CD4-positive, alpha-beta T cell treated with Interleukin-10 for 1 hour (primary cell): ENCODE data around the gene FUT7.
A peak's percentile ranks its signal among the peaks of the same experiment; 100 is the strongest.

Experiments
- DNase-seq: peaks from one replicate; pipeline ENCODE4 v3.0.0-alpha.2; 2020

The FUT7 gene

DNA sequence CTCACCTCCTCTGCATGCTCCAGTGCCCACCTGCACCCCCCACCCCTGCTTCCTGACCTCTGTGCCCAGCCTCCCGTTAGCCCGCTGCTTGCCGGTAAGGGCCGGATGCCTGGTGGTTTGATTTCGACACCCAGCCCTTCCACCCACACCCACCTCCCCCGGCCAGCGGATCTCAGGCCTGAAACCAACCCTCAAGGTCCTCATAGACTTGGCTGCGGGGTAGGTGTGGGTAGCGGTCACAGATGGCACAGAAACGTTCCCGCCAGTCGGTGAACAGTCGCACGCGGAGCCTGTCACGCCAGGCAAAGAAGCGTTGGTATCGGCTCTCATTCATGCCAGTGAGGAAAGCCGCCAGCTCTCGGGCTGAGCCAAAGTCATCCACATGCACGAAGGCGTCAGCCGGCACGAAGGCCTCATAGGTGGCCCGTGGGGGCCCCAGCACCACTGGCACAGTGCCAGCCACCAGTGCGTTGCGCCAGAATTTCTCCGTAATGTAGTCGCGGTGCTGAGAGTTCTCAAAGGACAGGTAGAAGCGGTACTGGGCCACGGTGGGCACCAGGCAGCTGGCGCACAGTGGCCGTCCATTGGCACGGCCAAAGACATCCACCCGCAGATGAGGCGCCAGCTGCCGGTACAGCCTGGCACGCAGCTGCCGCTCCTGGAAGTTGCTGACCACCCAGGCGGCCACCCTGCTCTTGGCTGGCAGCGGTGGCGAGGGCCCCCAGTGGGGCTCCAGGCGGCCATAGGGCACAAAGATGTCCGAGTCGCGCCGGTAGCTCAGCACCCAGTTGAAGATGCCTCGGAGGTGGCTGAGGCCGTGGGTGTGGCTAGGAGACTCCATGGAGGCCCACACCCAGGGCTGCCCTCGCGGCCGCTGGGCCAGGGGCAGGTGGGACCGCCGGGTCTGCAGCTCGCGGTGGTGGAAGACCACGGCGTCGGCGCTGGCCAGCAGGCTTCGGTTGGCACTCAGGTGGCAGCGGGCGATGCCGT lies 1.1 kb downstream of the FUT7 start:
- DNase-seq, result peak; percentile 54

DNA sequence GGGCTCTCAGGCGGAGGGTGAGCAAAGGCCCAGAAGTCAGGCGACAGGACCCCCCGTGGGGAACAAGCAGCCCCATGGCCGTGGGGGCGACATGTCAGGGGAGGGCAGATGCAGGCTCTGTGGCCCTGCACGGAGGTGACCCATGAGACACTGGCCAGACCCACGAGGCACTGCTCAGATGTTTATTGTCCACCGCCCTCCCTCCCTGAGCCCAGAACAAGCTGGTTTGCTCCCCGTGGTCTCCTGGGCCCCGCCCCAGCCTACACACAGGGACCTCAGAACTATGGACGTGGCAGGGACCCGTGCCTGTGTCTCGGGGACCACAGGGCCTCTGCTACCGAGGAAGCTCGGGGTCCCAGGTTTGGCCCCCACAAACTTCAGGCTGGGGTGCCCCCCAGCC lies 1.9 kb downstream of the FUT7 start:
- no peak for DNase-seq

DNA sequence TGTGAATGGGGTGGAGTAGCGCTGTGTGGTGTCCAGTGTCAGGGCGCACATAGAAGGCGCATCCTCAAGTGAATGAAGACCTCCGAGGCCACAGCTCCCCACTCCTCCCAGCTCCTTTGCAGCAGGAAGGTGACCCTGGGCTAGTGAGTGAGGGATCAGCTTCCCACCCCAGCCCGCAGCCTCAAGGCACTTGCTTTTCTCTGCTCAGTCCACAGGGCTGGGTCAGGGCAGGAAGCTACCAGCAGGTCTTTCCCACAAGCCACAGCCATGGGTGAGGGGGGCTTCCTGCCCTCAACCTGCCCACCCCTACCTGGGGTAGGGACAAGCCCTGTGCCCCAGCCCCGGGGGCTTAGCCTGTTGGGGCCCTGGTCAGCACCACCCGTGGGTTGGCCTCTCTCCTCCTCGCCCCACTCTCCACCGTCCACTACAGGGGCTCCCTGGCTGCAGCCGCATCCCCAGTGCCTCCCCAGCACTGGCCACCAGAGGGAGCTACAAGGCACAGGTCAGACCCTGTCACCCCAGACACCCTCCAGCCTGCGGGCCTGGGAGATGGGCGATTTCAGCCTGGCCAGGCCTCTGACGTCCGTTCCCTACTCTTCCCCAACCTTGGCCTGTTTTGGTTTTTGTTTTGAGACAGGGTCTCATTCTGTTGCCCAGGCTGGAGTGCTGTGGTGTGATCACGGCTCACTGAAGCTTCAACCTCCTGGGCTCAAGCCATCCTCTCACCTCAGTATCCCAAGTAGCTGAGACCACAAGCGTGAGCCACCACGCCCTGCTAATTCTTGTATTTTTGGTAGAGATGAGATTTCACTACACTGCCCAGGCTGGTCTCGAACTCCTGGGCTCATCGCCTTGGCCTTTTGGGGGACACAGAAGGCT lies 2.6 kb downstream of the FUT7 start:
- DNase-seq, result peak; percentile 72

DNA sequence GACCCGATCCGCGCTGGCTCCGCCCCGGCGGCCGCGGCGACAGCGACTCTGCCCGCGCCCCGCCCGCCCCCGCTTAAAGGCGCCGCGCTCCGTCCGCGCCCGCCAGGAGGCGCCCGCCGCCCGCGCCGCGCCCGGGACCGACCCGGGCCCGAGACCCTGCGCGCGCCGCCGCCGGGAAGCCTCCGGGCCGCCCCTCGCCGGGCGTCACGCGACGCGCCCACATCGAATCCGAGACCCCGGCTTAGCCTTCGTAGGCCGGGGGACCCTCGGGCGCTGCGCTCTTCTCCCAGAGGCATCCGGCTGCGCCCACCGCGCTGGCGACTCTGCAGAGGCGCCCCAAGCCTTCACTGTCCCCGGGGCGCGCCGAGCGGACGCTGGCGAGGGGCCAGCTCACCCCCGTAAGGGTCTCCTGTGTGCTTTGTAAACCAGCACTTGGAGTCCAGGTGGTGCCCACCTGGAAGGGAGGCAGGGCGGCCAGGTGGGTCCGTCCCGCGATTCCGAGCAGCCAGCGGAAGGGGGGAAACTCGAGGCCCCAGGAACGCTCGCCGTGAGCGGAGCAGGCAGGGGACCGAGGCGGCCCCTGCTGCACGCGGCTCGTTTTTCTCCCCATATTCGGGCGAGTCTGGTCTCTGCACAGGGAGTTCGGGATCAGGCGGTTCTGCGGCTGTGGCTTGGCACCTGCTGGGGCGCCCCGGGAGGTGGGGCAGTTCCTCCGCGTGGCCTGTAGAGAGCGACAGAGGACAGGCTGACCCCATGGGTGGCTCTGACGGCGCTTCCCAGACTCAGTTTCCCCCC lies 3.4 kb downstream of the FUT7 start:
- DNase-seq, result peak; percentile 78

DNA sequence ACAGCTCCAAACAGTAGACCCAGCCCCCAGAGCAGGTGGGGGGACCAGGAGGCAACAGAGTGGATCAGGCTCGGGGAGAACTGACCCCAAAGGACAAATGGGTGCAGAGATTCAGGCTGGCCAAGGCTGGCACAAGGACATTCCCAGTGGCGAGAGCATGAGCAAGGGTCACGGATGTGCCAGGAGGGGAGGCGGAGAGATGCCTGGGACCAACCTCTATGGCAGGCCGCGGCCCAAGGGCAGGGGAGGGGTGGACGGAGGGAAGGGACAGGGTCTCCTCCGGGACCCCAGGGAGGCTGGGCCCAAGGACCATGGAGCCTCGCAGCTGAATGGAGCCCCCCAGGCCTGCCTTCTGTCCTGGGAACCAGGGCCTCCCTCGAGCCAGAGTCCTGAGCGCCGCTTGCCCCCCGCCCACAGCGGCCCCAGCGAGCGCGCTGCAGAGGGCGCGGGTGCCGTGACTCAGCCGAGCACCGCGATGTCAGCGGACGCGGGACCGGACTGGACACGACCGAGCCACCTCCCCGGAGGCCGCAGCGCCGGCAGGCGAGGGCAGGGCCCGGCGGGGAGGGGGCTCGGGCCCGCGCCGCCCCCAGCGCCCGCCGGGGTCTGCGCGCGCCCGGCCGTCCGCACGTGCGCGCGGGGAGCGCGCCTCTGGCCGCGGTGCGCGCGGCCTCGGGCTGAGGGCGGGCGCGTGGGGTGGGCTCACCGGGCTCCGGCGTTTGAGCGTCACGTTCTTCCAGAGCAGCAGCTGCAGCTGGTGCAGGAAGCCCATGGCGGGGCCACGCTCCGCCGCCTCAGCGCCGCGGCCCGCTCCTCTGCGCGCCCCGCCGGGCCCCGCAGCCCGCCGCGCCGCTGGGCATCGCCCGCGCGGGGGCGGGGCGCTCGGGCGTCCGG lies 4.3 kb downstream of the FUT7 start, which contains the start of gene ABCA2:
Gene ABCA2, minus strand, starts transcription at position 869 of the 894 bp plus-strand sequence. Its CDS starts 97 bp downstream, at position 772.
- no peak for DNase-seq

DNA sequence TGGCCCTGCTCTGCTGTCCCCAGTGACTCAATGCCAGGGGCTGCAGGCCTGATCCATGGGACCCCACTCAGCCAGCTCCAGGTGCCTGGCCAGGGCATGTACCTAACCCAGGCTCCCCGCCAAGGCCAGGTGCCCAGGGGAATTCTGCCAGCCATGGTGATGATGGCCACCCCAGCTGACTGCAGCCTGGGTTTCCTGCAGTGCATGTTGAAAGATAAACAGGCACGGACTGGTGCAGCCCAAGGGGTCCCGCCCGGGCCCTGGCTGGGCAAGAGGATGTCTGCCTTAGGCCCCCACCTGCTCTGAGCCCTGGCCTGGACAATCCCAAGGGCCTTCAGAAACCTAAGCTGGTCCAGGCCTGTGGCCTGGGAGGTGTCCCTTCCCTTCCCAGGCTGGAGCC lies 5.1 kb downstream of the FUT7 start:
- DNase-seq, result no peak

DNA sequence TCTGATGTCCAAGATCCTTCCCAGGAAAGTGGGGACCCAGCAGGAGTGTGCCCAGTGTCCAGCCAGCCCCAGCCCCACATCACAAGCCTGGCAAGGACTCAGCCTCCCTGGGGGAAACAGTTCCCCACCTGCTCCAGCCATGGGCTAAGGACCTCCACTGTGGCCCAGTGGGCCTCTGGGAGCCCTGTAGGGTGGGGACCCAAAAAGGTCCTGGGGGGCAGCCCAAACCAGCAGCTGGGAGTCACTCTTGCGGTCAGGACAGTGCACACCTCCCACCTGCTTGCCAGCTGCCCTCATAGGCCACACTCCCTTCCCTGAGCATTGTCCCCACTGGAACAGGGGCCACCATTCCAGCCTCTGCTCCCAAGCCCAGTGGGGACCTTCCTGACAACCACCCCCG lies 5.5 kb downstream of the FUT7 start:
- DNase-seq, result no peak

DNA sequence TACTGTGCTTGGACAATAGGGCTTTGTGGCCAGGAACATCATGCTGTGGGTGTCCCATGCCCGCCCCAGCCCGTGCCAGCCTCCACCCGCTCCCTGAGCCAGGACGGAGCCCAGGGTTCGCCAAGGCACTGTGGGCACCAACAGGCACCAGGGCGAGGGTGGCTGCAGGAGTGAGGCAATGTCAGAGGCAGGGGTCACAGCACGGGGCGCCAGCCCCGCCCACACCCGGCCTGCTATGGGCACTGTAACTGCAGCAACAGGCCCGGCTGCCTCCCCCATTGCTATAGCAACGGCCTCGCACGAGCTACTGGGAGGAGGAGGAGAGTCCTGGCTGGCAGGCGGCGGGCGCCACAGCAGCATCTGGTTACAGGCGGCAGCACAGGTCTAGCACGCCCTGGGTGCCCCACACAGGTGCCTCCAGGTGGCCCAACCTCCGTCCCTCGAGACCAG lies 6.3 kb downstream of the FUT7 start:
- no peak for DNase-seq

DNA sequence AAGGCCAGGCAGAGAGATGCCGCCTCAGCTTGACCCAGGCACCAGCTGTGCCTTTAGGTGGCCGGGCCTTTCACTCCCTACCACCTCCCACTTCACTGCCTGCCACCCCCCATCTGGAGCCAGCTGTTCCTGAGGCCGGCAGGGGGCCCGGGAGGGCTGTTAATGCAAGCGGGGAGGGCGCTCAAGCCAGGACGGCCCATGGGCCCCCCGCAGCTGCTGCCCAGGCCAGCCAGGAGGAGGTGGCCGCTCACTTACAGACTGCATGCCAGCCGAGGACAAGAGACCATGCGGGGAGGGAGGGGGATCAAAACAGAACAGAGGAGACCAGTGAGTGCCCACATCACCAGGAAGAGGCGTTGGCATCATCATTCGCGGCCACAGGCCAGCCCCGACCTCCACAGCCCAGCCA lies 8.3 kb downstream of the FUT7 start:
- no peak for DNase-seq

DNA sequence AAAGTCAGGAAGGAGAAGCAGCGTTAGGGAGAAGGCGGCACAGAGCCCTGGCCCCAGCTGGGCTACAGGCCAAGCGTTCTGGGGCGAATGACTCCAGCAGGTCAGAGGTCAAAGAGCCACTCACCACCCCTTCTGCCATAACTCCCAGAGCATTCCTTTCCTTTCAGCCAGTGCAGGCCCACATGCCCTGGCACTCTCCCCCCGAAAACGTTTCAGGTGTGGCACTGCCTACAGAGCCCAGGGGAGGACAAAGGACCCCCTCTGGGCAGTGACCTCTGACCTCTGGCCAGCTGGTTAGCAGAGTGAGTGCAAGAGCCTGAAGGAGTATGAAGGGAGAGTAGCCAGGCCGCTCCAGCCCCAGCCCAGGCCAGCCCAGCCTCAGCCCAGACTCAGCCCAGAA lies 8.7 kb downstream of the FUT7 start:
- no peak for DNase-seq

DNA sequence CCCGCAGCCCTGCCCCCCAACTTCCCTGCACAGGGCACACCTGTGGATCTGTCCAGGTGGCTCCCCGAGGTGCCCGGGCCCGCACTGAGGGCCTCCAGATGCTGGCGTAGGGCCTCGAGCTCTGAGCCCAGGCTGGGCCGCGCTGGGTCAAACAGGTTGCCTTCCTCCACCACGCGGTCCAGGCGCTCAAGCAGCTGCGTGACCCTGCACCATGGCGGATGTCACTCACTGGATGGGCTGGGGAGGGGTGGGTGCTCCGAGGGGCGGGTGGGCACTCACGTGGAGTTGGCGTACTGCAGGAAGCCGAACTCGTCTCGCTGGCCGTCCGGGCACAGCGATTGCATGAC lies 9.3 kb downstream of the FUT7 start:
- DNase-seq, result no peak

DNA sequence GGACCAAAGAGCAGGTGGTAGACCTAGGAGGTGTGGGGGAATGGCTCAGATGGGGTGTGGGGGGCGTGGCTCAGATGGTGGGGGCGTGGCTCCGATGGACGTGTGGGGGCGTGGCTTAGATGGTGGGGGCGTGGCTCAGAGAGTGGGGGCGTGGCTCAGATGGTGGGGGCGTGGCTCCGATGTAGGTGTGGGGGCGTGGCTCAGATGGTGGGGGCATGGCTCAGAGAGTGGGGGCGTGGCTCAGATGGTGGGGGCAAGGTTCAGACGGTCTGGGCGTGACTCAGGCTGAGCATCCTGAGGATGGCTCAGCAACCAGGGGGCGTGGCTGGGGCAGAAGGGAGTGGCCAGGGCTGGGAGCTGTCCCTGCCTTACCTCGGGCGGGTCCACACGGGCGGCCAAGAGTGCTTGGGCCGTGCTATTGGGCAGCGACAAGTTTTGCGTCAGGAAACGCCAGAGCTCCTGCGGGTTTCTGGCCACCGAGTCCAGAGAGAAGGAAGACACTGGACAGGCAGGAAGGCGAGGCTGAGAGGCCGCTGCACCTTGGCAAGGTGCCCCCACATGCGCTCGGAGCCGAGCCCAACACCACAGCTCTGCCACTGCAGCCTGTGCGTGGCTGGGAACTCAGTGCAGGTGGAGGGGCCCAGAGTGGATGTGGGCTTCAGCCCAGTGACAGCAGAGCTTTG lies 9.8 kb downstream of the FUT7 start:
- DNase-seq, result peak; percentile 78

DNA sequence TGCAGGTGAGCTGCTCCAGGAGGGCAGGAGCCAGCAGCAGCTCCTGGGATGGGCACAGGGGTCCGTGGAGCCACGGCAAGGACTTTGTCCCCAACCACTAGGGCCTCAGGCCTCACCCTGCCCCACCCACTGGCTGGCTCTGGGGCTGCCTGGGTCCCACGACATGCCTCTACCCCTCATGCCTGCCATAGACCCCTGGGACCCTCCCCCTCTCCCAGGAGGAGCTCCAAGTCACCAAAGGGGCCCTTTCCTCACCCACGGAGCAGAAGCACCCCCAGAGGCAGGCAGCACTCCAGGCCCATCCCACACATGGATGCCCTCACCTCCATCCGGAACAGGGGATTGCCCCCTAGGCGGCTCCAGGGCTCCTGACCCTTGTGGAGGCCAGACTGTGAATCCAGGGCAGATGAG lies 10.3 kb downstream of the FUT7 start:
- no peak for DNase-seq

DNA sequence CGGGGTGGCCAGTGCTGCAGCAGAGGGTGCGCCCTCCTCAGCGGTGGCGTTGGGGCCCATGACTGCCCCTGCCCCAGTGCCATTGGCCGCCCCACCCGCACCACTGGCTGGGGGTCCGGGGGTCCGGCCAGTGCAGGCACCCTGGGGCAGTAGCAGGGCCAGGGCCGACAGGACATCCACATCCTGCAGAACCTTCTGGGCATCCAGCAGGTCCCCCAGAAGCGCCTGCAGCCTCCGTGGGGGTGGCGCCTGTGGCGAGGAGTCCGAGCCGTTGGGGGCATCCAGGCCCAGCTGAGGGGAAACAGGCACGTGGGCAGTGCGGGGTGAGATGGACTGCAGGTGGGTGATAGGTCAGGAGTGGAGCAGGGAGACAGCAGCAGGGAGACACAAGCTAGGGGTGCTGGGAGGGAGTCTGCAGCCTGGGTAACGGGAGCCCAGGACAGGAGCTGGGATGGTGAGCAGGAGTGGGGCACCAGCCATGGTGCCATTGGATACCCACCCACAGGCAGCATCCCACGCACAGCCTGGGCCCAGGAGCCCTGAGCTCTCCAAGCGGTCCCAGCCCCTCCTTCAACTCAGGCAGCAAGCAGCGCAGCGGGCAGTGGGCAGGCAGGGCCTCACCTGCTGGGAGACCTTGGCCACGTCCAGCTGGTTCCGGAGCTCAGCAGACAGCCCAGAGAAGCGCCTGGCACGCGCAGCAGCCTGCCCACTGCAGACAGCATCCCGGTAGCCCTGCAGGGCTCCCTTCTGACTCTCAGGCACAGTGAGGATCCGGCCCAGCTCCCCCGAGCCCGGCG lies 10.9 kb downstream of the FUT7 start:
- no peak for DNase-seq

DNA sequence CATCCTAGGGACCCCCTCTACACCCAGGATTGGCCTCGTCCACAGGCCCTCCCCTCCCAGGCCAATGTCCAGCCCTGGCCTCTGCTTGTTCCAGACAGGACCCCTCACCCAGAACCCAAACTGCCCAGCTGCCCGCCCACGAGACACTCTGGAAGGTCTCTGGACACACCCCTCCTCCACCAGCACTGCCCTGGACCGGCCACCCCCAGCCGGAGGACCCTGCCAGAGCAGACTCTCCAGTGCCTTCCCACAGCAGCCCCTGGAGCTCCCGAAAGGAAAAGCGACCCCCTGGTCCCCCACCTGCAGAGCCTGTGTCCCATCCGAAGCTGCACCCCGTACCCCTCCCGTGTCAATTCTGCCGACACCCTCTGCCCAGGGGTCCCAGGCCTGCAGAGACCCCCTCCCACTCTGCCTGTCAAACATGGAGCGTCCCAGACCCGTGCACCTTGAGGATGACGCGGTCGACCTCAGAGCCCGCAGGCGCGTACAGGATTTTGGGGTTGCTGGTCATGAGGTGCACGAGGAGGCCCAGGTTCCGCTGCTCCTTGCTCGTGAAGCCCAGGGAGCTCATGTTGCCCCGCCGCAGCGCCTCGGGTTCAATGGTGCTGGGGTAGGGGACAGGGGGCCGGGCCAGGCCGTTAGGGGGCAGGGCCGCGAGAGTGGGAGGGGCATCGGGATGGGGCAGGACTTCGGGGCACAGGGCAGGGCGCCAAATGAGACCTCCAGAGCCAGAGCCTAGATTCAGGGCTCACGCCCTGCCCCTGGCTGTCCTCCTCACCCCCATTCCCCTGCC lies 11.8 kb downstream of the FUT7 start:
- no peak for DNase-seq

DNA sequence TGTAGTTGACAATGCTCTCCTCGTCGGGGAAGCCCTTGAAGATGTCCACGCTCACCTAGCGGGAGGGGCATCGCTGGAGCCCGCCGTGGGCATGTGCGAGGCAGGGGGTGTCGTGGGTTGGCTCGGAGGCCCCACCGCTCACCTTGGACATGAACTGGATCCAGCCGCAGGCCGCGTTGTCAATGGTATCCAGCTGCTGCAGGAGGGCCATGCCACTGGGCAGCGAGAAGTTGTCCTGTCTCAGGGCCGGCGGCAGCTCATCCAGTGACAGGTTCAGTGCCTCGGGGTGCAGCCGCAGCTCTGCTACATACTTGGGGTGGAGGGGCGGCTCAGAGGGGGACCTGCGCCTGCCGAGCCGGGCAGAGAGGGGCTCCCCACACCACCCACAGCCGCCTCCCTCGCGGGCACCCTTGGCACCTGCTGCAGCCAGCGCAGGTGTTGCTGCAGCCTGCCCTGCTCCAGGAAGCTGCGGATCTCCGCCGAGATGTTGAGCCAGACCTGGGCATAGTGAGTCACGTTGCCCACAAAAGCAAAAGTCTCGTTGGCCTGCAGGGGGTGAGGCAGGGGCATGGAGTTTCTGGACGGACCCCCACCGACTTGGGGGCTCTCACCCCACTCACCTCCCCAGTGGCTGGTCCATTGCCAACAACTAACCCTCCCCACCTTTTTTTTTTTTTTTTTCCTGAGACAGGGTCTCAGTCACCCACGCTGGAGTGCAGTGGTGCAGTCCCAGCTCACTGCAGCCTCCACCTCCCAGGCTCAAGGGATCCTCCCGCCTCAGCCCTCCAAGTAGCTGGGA lies 12.9 kb downstream of the FUT7 start:
- no peak for DNase-seq

DNA sequence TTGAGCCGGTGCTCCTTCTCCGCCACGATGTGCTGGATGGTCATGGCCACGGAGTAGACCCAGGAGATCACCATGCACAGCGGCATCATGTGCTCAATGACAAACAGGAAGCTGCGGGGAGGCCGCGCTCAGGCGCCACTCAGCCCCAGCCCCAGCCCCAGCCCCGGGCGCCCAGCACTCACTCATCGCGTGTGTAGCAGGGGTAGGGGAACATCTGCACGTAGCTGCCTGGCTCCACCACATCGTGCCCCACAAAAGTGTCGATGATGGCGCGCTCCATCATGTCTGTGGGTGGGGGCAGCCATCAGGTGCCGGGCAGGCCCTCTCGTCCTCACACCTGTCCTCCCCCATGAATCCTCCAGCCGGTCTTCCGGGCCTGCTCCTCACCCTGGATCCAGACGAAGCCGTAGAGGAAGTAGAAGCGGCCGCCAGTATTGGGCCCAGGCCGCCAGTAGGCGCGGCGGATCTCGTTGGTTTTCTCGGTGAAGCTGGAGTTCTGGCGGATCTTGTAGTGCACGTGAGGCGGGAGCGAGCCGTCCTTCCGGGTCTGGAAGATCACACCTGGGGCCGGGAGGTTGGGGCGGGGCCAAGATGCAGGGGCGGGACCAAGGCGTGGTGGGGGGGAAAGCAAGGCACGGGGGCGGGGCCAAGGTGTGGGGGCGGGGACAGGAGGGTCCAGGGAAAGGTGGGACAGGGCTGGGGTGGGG lies 13.9 kb downstream of the FUT7 start:
- no peak for DNase-seq

DNA sequence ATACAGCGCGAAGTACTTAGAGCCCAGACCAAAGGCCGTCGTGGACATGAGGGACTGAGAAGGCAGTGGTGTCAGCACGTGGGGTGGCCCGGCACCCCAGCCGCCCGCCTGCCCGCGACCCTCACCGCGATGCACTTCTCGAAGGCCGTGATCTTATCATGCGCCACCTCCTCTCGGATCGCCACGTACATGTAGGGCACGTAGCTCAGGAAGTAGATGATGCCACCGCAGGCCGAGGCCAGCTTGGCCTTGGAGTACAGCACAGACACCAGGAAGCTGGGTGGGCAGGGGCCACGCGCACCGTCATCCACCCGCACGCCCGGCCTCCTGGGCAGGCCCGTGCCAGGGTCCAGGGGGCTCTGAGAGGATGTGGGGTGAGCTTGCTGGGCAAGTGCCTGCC lies 14.8 kb downstream of the FUT7 start:
- DNase-seq, result no peak
